SK-N-SH treated with all-trans-retinoic acid at 6 μM for 48 hours (cell line): Measurements from ENCODE around the gene GPR137.

Source experiments
- PATZ1 ChIP-seq: fragments of 250-450 bp; sonication (Bioruptor Pico); IDR thresholded peaks from 2 replicates; pipeline ENCODE4 v1.8.0; 2020; ENCODE audit warnings: mild to moderate bottlenecking, moderate library complexity, borderline replicate concordance
- ZNF70 ChIP-seq: fragments of 450-650 bp; formaldehyde crosslinking; IDR thresholded peaks from 2 replicates; pipeline ENCODE4 v1.5.0; 2020; ENCODE audit warnings: mild to moderate bottlenecking, moderate library complexity

DNA sequence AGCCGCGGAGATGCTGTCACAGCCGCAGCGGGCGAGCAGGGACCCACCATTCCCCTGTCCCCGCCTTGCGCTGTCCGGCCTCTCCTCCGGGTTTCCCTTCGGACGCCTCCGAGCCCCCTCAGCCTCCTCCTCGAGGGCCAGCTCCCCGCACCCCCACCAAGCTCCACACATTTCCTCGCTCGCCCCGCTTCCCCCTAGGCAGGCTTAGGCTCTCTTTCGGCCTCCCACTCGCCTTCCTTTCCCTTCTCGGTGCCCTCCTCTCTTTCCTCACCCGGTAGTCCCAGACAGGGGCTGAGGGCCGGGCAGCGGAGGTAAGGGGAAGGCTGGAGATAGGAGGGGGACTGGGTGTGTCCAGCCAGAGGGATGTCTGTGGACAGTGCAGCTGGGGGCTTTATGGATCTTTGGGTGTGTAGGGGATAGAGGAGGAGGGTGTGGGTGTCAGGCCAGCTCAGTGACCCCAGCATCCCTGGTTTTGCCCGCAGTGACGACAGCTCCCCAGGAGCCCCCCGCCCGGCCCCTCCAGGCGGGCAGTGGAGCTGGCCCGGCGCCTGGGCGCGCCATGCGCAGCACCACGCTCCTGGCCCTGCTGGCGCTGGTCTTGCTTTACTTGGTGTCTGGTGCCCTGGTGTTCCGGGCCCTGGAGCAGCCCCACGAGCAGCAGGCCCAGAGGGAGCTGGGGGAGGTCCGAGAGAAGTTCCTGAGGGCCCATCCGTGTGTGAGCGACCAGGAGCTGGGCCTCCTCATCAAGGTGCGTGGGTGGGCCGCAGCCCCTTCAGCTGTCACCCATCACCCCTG, 7.0 kb downstream of the GPR137 start:
- TF ChIP-seq ZNF70 (CRISPR knock-in tag) (no peak), PATZ1 (CRISPR knock-in tag) (no peak)
